ENCODE data around the gene ING2.
A peak's percentile ranks its signal among the peaks of the same experiment; 100 is the strongest.

The ING2 gene

GRCh38 chr4:183533698-183534097, 28.8 kb downstream of the ING2 start:
- H3K27ac ChIP-seq: no peak overlapping the region
- H3K36me3 ChIP-seq (ENCODE audit: control insufficient read depth, insufficient read depth, low read length): no peaks in the 10 kb centered on the region
- H2AFZ ChIP-seq: no peak overlapping the region
- no peaks in the 10 kb centered on the region for H3K27me3 ChIP-seq (ENCODE audit: control insufficient read depth, insufficient read depth, low read length)
- H3K9me3 ChIP-seq (ENCODE audit: control insufficient read depth, low read length): no peaks in the 10 kb centered on the region
- H3K4me1 ChIP-seq: no peaks in the 10 kb centered on the region
- no peak overlapping the region for H3K4me3 ChIP-seq (ENCODE audit: low read depth, low read length)
- TF ChIP-seq, protein P1, sequence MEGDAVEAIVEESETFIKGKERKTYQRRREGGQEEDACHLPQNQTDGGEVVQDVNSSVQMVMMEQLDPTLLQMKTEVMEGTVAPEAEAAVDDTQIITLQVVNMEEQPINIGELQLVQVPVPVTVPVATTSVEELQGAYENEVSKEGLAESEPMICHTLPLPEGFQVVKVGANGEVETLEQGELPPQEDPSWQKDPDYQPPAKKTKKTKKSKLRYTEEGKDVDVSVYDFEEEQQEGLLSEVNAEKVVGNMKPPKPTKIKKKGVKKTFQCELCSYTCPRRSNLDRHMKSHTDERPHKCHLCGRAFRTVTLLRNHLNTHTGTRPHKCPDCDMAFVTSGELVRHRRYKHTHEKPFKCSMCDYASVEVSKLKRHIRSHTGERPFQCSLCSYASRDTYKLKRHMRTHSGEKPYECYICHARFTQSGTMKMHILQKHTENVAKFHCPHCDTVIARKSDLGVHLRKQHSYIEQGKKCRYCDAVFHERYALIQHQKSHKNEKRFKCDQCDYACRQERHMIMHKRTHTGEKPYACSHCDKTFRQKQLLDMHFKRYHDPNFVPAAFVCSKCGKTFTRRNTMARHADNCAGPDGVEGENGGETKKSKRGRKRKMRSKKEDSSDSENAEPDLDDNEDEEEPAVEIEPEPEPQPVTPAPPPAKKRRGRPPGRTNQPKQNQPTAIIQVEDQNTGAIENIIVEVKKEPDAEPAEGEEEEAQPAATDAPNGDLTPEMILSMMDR (IDR thresholded peaks at IDR 0.05): no peak
- no peak overlapping the region for H3K4me2 ChIP-seq (ENCODE audit: low read length)
- no peaks in the 10 kb centered on the region for H3K79me2 ChIP-seq
- no peak overlapping the region for H3K9ac ChIP-seq

GRCh38 chr4:183540410-183541009, 35.7 kb downstream of the ING2 start:
- Histone ChIP-seq H3K27ac (no peak overlapping the region), H3K9ac (no peak overlapping the region), H2AFZ (peak overlapping the region; percentile 56), H3K36me3 (ENCODE audit: control insufficient read depth, insufficient read depth, low read length) (no peaks in the 10 kb centered on the region), H3K9me3 (ENCODE audit: control insufficient read depth, low read length) (no peaks in the 10 kb centered on the region), H3K27me3 (ENCODE audit: control insufficient read depth, insufficient read depth, low read length) (no peaks in the 10 kb centered on the region), H3K79me2 (no peaks in the 10 kb centered on the region), H3K4me2 (ENCODE audit: low read length) (peak overlapping the region; percentile 2), H3K4me1 (no peaks in the 10 kb centered on the region), H3K4me3 (ENCODE audit: low read depth, low read length) (no peak overlapping the region)
- TF ChIP-seq, protein P1 (IDR thresholded peaks at IDR 0.05): no peak

GRCh38 chr4:183541010-183541751, 36.3 kb downstream of the ING2 start:
- Histone ChIP-seq H3K27ac (no peak overlapping the region), H3K4me1 (no peaks in the 10 kb centered on the region), H2AFZ (peak overlapping the region; percentile 56), H3K9me3 (ENCODE audit: control insufficient read depth, low read length) (no peaks in the 10 kb centered on the region), H3K27me3 (ENCODE audit: control insufficient read depth, insufficient read depth, low read length) (no peaks in the 10 kb centered on the region), H3K36me3 (ENCODE audit: control insufficient read depth, insufficient read depth, low read length) (no peaks in the 10 kb centered on the region), H3K4me2 (ENCODE audit: low read length) (peak overlapping the region; percentile 2), H3K79me2 (no peaks in the 10 kb centered on the region), H3K9ac (no peak overlapping the region), H3K4me3 (ENCODE audit: low read depth, low read length) (no peak overlapping the region)
- TF ChIP-seq, protein P1 (IDR thresholded peaks at IDR 0.05): no peak

- Histone ChIP-seq H3K9me3 (ENCODE audit: control insufficient read depth, low read length) (no peaks in the 10 kb centered on the region), H3K36me3 (ENCODE audit: control insufficient read depth, insufficient read depth, low read length) (no peaks in the 10 kb centered on the region), H3K27me3 (ENCODE audit: control insufficient read depth, insufficient read depth, low read length) (no peaks in the 10 kb centered on the region), H3K9ac (no peak overlapping the region), H2AFZ (no peak overlapping the region), H3K4me1 (no peaks in the 10 kb centered on the region), H3K4me3 (ENCODE audit: low read depth, low read length) (no peak overlapping the region), H3K79me2 (no peaks in the 10 kb centered on the region), H3K27ac (no peak overlapping the region), H3K4me2 (ENCODE audit: low read length) (no peak overlapping the region)
- TF ChIP-seq, protein P1 (IDR thresholded peaks at IDR 0.05): no peak
These were observed 36.8 kb downstream of the ING2 start for GRCh38 chr4:183541752-183542040.

GRCh38 chr4:183543435-183543834, 38.6 kb downstream of the ING2 start:
- TF ChIP-seq, protein P1 (IDR thresholded peaks at IDR 0.05): no peak
- H3K4me1 ChIP-seq: no peaks in the 10 kb centered on the region

More at GRCh38 chr4:183543435-183543834, 38.6 kb downstream of the ING2 start:
- H3K27me3 ChIP-seq (ENCODE audit: control insufficient read depth, insufficient read depth, low read length): no peaks in the 10 kb centered on the region
- H2AFZ ChIP-seq: no peak overlapping the region
- no peak overlapping the region for H3K4me2 ChIP-seq (ENCODE audit: low read length)
- H3K36me3 ChIP-seq (ENCODE audit: control insufficient read depth, insufficient read depth, low read length): no peaks in the 10 kb centered on the region
- H3K4me3 ChIP-seq (ENCODE audit: low read depth, low read length): no peak overlapping the region
- no peak overlapping the region for H3K9ac ChIP-seq
- H3K27ac ChIP-seq: no peak overlapping the region
- no peaks in the 10 kb centered on the region for H3K79me2 ChIP-seq
- no peaks in the 10 kb centered on the region for H3K9me3 ChIP-seq (ENCODE audit: control insufficient read depth, low read length)

All from parathyroid adenoma (tissue), 2 donors.